Heart right ventricle (tissue), 16 donors: ENCODE measurements around the gene WNT7B. TPM values are rescaled to one million over a fixed set of nuclear protein-coding genes. Genes with fewer than 3 reads are reported as not detected.

ENCODE experiments used
- ATAC-seq, 8 donors: fragments of 200-7000 bp; cut with Tn5 transposase; one replicate each; pipeline ENCODE4 v1.9.1; 2020; ENCODE audit warnings: mild to moderate bottlenecking in 8 of 8, moderate library complexity in 8 of 8, moderate number of reproducible peaks in 1 of 8
- DNase-seq, 2 donors: peaks; one replicate each; pipeline ENCODE4 v3.0.0-alpha.2; 2020
- H3K27ac ChIP-seq, 10 donors: fragments of 200-600 bp; sonication (generic) in 2 of 10; one replicate each; pipeline versions ENCODE4 v1.5.0 to v1.8.0; 2020 to 2022; ENCODE audit warnings: mild to moderate bottlenecking in 3 of 10
- H3K27me3 ChIP-seq, 7 donors: fragments of 200-600 bp; one replicate each; pipeline ENCODE4 v1.8.0; 2021 to 2022; ENCODE audit warnings: mild to moderate bottlenecking in 2 of 7
- H3K36me3 ChIP-seq, 9 donors: fragments of 200-600 bp; sonication (generic) in 1 of 9; one replicate each; pipeline versions ENCODE4 v1.5.0 to v1.8.0; 2020 to 2022; ENCODE audit warnings: mild to moderate bottlenecking in 2 of 9
- H3K4me1 ChIP-seq, 9 donors: fragments of 200-600 bp; sonication (generic) in 1 of 9; one replicate each; pipeline versions ENCODE4 v1.5.0 to v1.8.0; 2020 to 2022; ENCODE audit warnings: mild to moderate bottlenecking in 4 of 9
- H3K4me3 ChIP-seq, 10 donors: fragments of 200-600 bp; sonication (generic) in 2 of 10; one replicate each; pipeline versions ENCODE4 v1.5.0 to v1.8.0; 2020 to 2022; ENCODE audit warnings: mild to moderate bottlenecking in 7 of 10, moderate library complexity in 2 of 10
- H3K9me3 ChIP-seq, 11 donors: fragments of 200-600 bp in 10 of 11; sonication (generic) in 2 of 11; one replicate each; pipeline versions ENCODE4 v1.5.0 to v1.8.0; 2013 to 2022; ENCODE audit warnings: mild to moderate bottlenecking in 2 of 11, control low read depth in 1 of 11, moderate library complexity in 1 of 11
- whole genome bisulfite sequencing, 2 donors: extraction: QIAGEN DNeasy Blood & Tissue Kit; methylation state at CpG; one replicate each; pipeline ENCODE4 v1.1.7; 2013; ENCODE audit warnings: inconsistent platforms in 1 of 2; 5-methylcytosine and 5-hydroxymethylcytosine counted together
- intact Hi-C, 10 donors: fragments of 100-400 bp; cut with DNase I; formaldehyde crosslinking; loops; one replicate each; pipeline versions ENCODE4 v1.11.1 to v1.14.2; 2022
- polyA plus RNA-seq, 2 donors: library from polyadenylated mRNA; stranded (reverse); fragments of 200-250 nt; gene quantifications; one replicate each; pipeline ENCODE4 v1.2.3, GENCODE V29; 2013
- total RNA-seq, 10 donors: library from RNA; stranded (reverse); fragmentation: NEBNext Ultra II Directional in 3 of 10; extraction: Animal tissue kit (Norgen Biotek cat#: 25700) in 3 of 10; gene quantifications; one replicate each; pipeline versions ENCODE4 v1.2.1 to v1.2.4, GENCODE V29; 2021 to 2023
- TF ChIP-seq, protein P1 (sequence below), 9 donors: fragments of 200-600 bp; sonication (generic) in 2 of 9; IDR thresholded peaks; one replicate each; pipeline versions ENCODE4 v1.5.0 to v1.8.0; 2021 to 2022; ENCODE audit warnings: antibody characterized with exemption in 9 of 9, mild to moderate bottlenecking in 5 of 9, moderate library complexity in 1 of 9
- donor health status: Arrhythmogenic right ventricular cardiomyopathy.
- donor health status: ischemic (EF 13 %, LVEDD 7.1; RV severe dilation, severe dysfunction).
- donor health status: healthy with polysubstance abuse.
- donor health status: DM: no; HTN: yes; CAD: no.
- donor health status: DM: no; HTN: no; CAD: no.
- donor health status: ischemic (EF 25% LVEDD 6.9; RV normal size, moderate dysfunction).
- donor health status: ischemic (EF 25% LVEDD 5.7; RV mildly dilated, moderate dysfunction).
- donor health status: healthy.
- donor health status: DM: yes; HTN: yes; CAD: no.
- donor health status: Ischemic cardiomyopathy.
- donor health status: ischemic (EF 35%, LVEDD 5.7; RV mildly dilated, moderate dysfunction).
- donor health status: nonischemic (EF 11% LVEDD 7.7; RV severe dilation, severe dysfunction).
- donor health status: DM: yes; HTN: yes; CAD: no.
- donor health status: PGD.
- donor health status: ischemic (EF 29% LVEDD 5.4; RV normal size, mild dysfunction).
- donor health status: nonischemic (EF 23%, LVEDD 6.1; RV moderate dilation, normal function).

Gene WNT7B
- total and polyA plus RNA-seq, 12 donors: not detected

DNA sequence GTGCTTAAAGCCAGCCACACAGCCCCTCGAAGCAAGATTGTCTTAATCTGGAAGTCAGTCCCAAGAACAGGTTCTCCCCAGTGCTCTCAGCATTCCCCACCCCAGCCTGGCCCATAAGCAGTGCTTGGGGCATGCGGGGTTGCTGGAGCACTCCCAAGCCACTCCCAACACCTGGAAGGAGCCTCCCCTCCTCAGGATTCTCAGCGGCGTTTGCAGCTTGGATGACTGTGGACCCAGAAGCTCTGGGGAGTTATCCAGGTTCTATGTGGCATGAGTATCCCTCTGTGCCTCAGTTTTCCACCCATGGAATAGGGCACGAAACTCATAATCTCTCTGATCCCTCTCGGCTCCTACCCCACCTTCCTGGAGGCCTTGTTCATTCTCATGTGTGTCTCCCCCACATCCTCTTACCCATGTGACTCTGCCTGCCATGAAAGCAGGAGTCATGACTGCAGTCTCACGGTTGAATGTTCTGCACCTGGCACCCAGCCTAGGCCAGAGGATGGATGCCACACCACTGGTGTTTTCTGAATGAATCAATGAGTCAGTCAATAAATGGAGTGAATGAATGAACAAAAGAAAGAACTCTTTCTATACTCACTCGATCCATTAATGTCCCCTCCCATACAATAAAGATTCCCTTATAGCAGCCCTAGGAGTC, 33.4 kb upstream of the WNT7B start:
- no peaks in the 10 kb centered on the region for H3K36me3 ChIP-seq
- H3K4me1 ChIP-seq: peaks cover 29 to 81% (median 64%) of the 10 kb centered on the region in 9 donors
- peak overlapping the region in 6 of 10 donors; percentile 4 to 100 (median 97) for H3K27ac ChIP-seq
- DNase-seq (no peak), ATAC-seq (no peak)
- 87 to 90% methylated on average over 8 of the region's 8 CpGs for WGBS, 2 donors
- intact Hi-C loops: loop anchor here in 3 of 10 donors (5.0 to 10.0 kb wide), 3 partner anchors 62 to 287 kb away; partner anchors contain the start of gene GTSE1 (in 1 of the 3)
- H3K9me3 ChIP-seq: peaks cover 0 to 13% (median 9%) of the 10 kb centered on the region in 11 donors
- TF ChIP-seq, protein P1, sequence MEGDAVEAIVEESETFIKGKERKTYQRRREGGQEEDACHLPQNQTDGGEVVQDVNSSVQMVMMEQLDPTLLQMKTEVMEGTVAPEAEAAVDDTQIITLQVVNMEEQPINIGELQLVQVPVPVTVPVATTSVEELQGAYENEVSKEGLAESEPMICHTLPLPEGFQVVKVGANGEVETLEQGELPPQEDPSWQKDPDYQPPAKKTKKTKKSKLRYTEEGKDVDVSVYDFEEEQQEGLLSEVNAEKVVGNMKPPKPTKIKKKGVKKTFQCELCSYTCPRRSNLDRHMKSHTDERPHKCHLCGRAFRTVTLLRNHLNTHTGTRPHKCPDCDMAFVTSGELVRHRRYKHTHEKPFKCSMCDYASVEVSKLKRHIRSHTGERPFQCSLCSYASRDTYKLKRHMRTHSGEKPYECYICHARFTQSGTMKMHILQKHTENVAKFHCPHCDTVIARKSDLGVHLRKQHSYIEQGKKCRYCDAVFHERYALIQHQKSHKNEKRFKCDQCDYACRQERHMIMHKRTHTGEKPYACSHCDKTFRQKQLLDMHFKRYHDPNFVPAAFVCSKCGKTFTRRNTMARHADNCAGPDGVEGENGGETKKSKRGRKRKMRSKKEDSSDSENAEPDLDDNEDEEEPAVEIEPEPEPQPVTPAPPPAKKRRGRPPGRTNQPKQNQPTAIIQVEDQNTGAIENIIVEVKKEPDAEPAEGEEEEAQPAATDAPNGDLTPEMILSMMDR (IDR thresholded peaks at IDR 0.05): no peak
- H3K4me3 ChIP-seq: no peak overlapping the region
- H3K27me3 ChIP-seq: no peaks in the 10 kb centered on the region

DNA sequence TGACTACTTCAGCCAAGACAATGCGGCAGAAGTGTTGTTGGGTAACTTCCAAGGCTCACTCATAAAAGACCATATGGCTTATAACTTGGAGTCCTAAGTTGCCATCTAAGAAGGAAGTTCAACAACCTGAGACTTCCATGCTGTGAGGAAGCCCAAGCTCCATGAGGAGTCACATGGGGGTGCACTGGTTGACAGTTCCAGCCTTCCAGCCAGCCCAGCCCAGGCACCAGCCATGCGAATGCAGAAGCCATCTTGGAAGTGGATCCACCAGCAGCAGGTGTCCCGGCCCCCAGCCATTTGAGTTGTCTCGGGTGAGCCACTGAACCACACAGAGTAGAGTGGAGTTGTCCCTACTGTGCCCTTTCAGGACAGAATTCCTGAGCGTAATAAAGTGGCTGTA, 32.8 kb upstream of the WNT7B start:
- Histone ChIP-seq H3K36me3 (no peaks in the 10 kb centered on the region), H3K27ac (peak overlapping the region in 3 of 10 donors; percentile 4 to 100 (median 98)), H3K4me1 (peaks cover 29 to 78% (median 62%) of the 10 kb centered on the region in 9 donors), H3K4me3 (no peak overlapping the region), H3K27me3 (no peaks in the 10 kb centered on the region), H3K9me3 (peaks cover 0 to 13% (median 9%) of the 10 kb centered on the region in 11 donors)
- ATAC-seq: no peak
- WGBS, 2 donors: 96 to 98% methylated on average over 5 of the region's 5 CpGs
- intact Hi-C loops: loop anchor here in 6 of 10 donors (5.0 to 10.0 kb wide), 4 partner anchors 63 to 288 kb away; partner anchors contain the start of gene GTSE1 (in 1 of the 6)
- TF ChIP-seq, protein P1 (IDR thresholded peaks at IDR 0.05): no peak
- no peak for DNase-seq

DNA sequence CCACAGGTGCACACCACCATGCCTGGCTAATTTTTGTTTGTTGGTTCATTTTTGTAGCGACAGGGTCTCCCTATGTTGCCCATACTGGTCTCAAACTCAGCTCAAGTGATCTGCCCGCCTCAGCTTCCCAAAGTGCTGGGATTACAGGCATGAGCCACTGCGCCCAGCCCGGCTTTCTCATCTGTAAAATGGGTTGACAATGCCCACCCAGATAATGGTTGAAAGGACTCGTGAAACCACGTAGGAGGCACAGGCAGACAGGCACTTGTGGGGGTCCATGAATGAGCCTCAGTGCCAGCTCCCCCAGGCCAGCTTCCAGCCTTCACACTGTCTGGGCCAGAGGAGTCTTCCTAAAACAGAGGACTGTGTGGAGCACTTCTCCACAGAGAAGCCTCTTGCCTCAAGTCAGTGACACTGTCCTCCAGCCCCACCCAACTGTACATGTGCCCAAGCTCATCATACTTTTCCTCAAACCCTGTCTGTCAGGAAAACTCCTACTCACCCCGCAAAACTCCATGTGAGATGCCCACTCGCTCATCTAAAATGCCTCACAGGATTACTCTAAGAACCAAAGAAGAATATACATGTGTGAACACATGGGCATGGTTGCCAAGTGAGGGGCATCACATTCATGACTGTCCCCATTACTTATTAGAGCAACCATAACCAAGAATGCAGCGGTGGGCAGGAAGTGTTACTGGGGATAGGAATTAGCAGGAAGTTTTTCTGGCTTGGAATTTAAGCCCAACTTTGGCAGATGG, 32.1 kb upstream of the WNT7B start:
- no peak overlapping the region for H3K4me3 ChIP-seq
- intact Hi-C loops: loop anchor here in 3 of 10 donors (5.0 kb wide), 2 partner anchors 63 to 68 kb away; no protein-coding TSS in a partner anchor
- ATAC-seq (no peak), DNase-seq (no peak)
- H3K36me3 ChIP-seq: no peaks in the 10 kb centered on the region
- peaks cover 29 to 73% (median 56%) of the 10 kb centered on the region in 9 donors for H3K4me1 ChIP-seq
- WGBS, 2 donors: 97% methylated on average over 9 of the region's 9 CpGs
- H3K27me3 ChIP-seq: no peaks in the 10 kb centered on the region
- TF ChIP-seq, protein P1 (IDR thresholded peaks at IDR 0.05): no peak
- peaks cover 0 to 13% (median 9%) of the 10 kb centered on the region in 11 donors for H3K9me3 ChIP-seq
- H3K27ac ChIP-seq: peak overlapping the region in 7 of 10 donors; percentile 93 to 100 (median 96)

DNA sequence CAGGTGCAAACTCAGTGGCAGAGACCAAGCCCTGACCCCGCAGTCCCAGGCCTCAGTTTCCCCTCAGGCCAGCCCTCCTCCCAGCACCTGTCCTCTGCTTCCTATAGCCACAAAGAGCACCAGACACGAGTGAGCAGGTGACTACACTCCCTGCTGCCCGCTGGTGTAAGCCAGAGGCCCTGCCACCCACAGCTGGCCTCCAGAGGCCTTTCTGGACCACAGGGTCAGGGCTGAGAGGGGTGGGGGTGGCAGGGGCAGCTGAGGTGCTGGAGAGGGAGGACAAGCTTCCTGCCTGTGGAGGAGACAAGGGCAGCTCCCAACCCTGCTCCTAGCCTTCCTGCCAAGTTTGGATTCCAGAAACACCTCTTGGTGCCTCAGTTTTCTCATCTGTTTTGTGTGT, 31.3 kb upstream of the WNT7B start:
- intact Hi-C loops: loop anchor here in 3 of 10 donors (5.0 kb wide), 2 partner anchors 64 to 69 kb away; no protein-coding TSS in a partner anchor
- peaks cover 35 to 76% (median 63%) of the 10 kb centered on the region in 9 donors for H3K4me1 ChIP-seq
- WGBS, 2 donors: 47 to 64% methylated on average over 3 of the region's 3 CpGs
- ATAC-seq (no peak), DNase-seq (no peak)
- no peaks in the 10 kb centered on the region for H3K36me3 ChIP-seq
- H3K27me3 ChIP-seq: no peaks in the 10 kb centered on the region
- peak overlapping the region; percentile 90 to 100 (median 96) for H3K27ac ChIP-seq
- H3K4me3 ChIP-seq: peak overlapping the region in 2 of 10 donors; percentile 26 to 40
- peaks cover 0 to 13% (median 9%) of the 10 kb centered on the region in 11 donors for H3K9me3 ChIP-seq
- TF ChIP-seq, protein P1 (IDR thresholded peaks at IDR 0.05): peak in 1 of 9 donors; percentile 2
